GM12878 (cell line): ENCODE results near the gene WNT7A. TPM values are rescaled to one million over a fixed set of nuclear protein-coding genes. Genes with fewer than 3 reads are reported as not detected.

Experiments used
- ATAC-seq: fragments of 200-7000 bp; cut with Tn5 transposase; 3 replicates; pipeline ENCODE4 v1.9.1; 2020; ENCODE audit warnings: mild to moderate bottlenecking, moderate library complexity
- BruUV-seq: library from RNA; stranded (reverse); fragments of 400-500 nt; replicated peaks from 2 replicates; lab custom pipeline; 2021; lab: Mats Ljungman, UMichigan
- CTCF ChIA-PET: fragments of 300-600 bp; sonication (Branson Sonifier 250); formaldehyde crosslinking; extraction: SDS; loops from one replicate; lab custom pipeline; 2021; ENCODE audit warnings: inconsistent platforms; lab: Yijun Ruan, JAX
- POLR2A ChIA-PET: fragments of 350-600 bp; formaldehyde crosslinking; extraction: SDS; loops from one replicate; lab custom pipeline; 2021; ENCODE audit warnings: inconsistent platforms; lab: Charles Lee
- RAD21 ChIA-PET: fragments of 300-600 bp; sonication (Branson Sonifier 250); formaldehyde crosslinking; loops from one replicate; lab custom pipeline; 2023; ENCODE audit warnings: antibody characterized with exemption; ENCODE audit not compliant: unreplicated experiment; lab: Charles Lee
- SMC1A ChIA-PET: fragments of 300-600 bp; sonication (Branson Sonifier 250); formaldehyde crosslinking; loops from one replicate; lab custom pipeline; 2023; ENCODE audit not compliant: unreplicated experiment, uncharacterized antibody; lab: Charles Lee
- DNase-seq: peaks from one replicate; pipeline ENCODE4 v3.0.0-alpha.2; 2011; ENCODE audit warnings: low read depth, low spot score
- FAIRE-seq: peaks from 3 replicates; lab custom pipeline; 2011; peaks lifted over from hg19 to GRCh38; lab: Jason Lieb, UNC
- H2AFZ ChIP-seq: 2 replicates; pipeline ENCODE4 v1.6.0; 2011; ENCODE audit warnings: low read depth, low read length, control low read depth; ENCODE audit not compliant: control insufficient read depth
- H3K27ac ChIP-seq: 2 replicates; pipeline ENCODE4 v1.5.1; 2011; ENCODE audit warnings: control low read depth; ENCODE audit not compliant: control insufficient read depth, insufficient read depth
- H3K27me3 ChIP-seq, 2 experiments: replicated peaks in 1 of 2; 2 replicates each; pipeline versions ENCODE4 v1.6.0 to v1.6.1; 2011; ENCODE audit warnings: low read length in 1 of 2; ENCODE audit not compliant: control insufficient read depth in 2 of 2, insufficient read depth in 2 of 2
- H3K36me3 ChIP-seq, 2 experiments: 2 replicates each; pipeline ENCODE4 v1.5.1; 2011; ENCODE audit warnings: low read length in 1 of 2; ENCODE audit not compliant: control insufficient read depth in 2 of 2, insufficient read depth in 2 of 2
- H3K4me1 ChIP-seq: 2 replicates; pipeline ENCODE4 v1.6.1; 2011; ENCODE audit warnings: mild to moderate bottlenecking, low read length, moderate library complexity, mixed read lengths; ENCODE audit not compliant: control insufficient read depth, insufficient read depth
- H3K4me2 ChIP-seq: 2 replicates; pipeline ENCODE4 v1.6.0; 2011; ENCODE audit warnings: control low read depth; ENCODE audit not compliant: control insufficient read depth, insufficient read depth
- H3K4me3 ChIP-seq: fragments of 200-600 bp; sonication (generic); 2 replicates; pipeline ENCODE4 v1.5.1; 2016
- H3K79me2 ChIP-seq: 2 replicates; pipeline ENCODE4 v1.6.0; 2011; ENCODE audit warnings: low read length; ENCODE audit not compliant: control insufficient read depth, insufficient read depth
- H3K9ac ChIP-seq: 2 replicates; pipeline ENCODE4 v1.8.0; 2011; ENCODE audit warnings: low read length, control low read depth, mixed read lengths; ENCODE audit not compliant: control insufficient read depth, insufficient read depth
- H3K9me3 ChIP-seq: replicated peaks from 3 replicates; pipeline ENCODE4 v1.5.1; 2011; ENCODE audit warnings: mild to moderate bottlenecking, low read length; ENCODE audit not compliant: control insufficient read depth, insufficient read depth
- H4K20me1 ChIP-seq: 2 replicates; pipeline ENCODE4 v1.6.0; 2011; ENCODE audit not compliant: control insufficient read depth, insufficient read depth
- RAD51 ChIP-seq: fragments of 450-650 bp; IDR thresholded peaks from 2 replicates; pipeline ENCODE4 v1.6.1; 2016; ENCODE audit warnings: moderate library complexity, mild to moderate bottlenecking, inconsistent platforms
- SMC3 ChIP-seq: IDR thresholded peaks from 2 replicates; pipeline ENCODE4 v1.6.1; 2011; ENCODE audit warnings: low read length, improper control_type of control experiment, borderline replicate concordance
- STAT3 ChIP-seq: IDR thresholded peaks from 2 replicates; pipeline ENCODE4 v1.6.1; 2011; ENCODE audit warnings: low read depth, low read length, improper control_type of control experiment
- SUZ12 ChIP-seq: fragments of 200-600 bp; sonication (generic); IDR thresholded peaks from one replicate; pipeline ENCODE4 v1.6.1; 2018; ENCODE audit warnings: antibody characterized with exemption, mild to moderate bottlenecking; ENCODE audit not compliant: unreplicated experiment
- TARDBP ChIP-seq: IDR thresholded peaks from 2 replicates; pipeline ENCODE4 v1.6.1; 2016; ENCODE audit warnings: borderline replicate concordance
- TCF12 ChIP-seq: IDR thresholded peaks from 2 replicates; pipeline ENCODE4 v1.6.1; 2011; ENCODE audit warnings: low read depth, mild to moderate bottlenecking, low read length
- in situ Hi-C: fragments of 300-500 bp; cut with MboI; formaldehyde crosslinking; loops from 9 replicates; pipeline ENCODE4 v1.14.3; 2018; ENCODE audit warnings: mixed read lengths
- intact Hi-C: fragments of 100-400 bp; cut with micrococcal nuclease; formaldehyde crosslinking; loops from one replicate; pipeline ENCODE4 v1.14.2; 2022; ENCODE audit not compliant: unreplicated experiment
- polyA plus RNA-seq, 11 experiments: library from polyadenylated mRNA; depleted of rRNA in 4 of 11; unstranded in 6 of 11; stranded (reverse) in 5 of 11; fragments of >200 nt; fragmentation: Nextera tagmentation in 4 of 11; fragmentation: Illumina TruSeq in 1 of 11; extraction: Ambion mirVana in 4 of 11; extraction: Trizol in 1 of 11; gene quantifications; 1 replicate in 1 of 11; 2 replicates in 10 of 11; pipeline versions ENCODE4 v1.2.1 to v1.2.3, GENCODE V29; 2011 to 2016; ENCODE audit warnings: inconsistent platforms in 2 of 11, missing spikeins in 2 of 11, low read depth in 1 of 11
- total RNA-seq, 4 experiments: library from RNA; depleted of rRNA in 3 of 4; stranded (reverse); fragments of >200 nt in 3 of 4; fragmentation: Illumina TruSeq in 1 of 4; extraction: Trizol in 1 of 4; gene quantifications; 2 replicates each; pipeline versions ENCODE4 v1.2.1 to v1.2.3, GENCODE V29; 2013 to 2021
- TF ChIP-seq, protein P1 (sequence below): IDR thresholded peaks from 2 replicates; pipeline ENCODE4 v1.6.1; 2011; ENCODE audit warnings: borderline replicate concordance, low read depth, mild to moderate bottlenecking, moderate library complexity, low read length; ENCODE audit not compliant: insufficient read depth, poor library complexity, severe bottlenecking
- TF ChIP-seq, protein P2 (sequence below): IDR thresholded peaks from 2 replicates; pipeline ENCODE4 v1.6.1; 2011; ENCODE audit warnings: mild to moderate bottlenecking, low read depth, low read length, moderate library complexity; ENCODE audit not compliant: insufficient replicate concordance
- TF ChIP-seq, protein P3 (sequence below): fragments of 150-350 bp; IDR thresholded peaks from 2 replicates; pipeline ENCODE4 v1.6.1; 2014; ENCODE audit warnings: mild to moderate bottlenecking, low read depth, low read length
- TF ChIP-seq, protein P4 (sequence below): fragments of 450-650 bp; IDR thresholded peaks from 2 replicates; pipeline ENCODE4 v1.6.1; 2017; ENCODE audit warnings: mild to moderate bottlenecking, moderate library complexity
- TF ChIP-seq, protein P5 (sequence below): fragments of 450-650 bp; IDR thresholded peaks from 2 replicates; pipeline ENCODE4 v1.6.1; 2016; ENCODE audit warnings: mild to moderate bottlenecking
- TF ChIP-seq, protein P6 (sequence below), 3 experiments: IDR thresholded peaks in 2 of 3; conservative IDR thresholded peaks in 1 of 3; 2 replicates each; pipeline ENCODE4 v1.5.1; 2011; ENCODE audit warnings: low read depth in 3 of 3, low read length in 3 of 3, mild to moderate bottlenecking in 3 of 3, control low read depth in 2 of 3, moderate library complexity in 2 of 3, inconsistent platforms in 1 of 3, mixed read lengths in 1 of 3; ENCODE audit not compliant: control insufficient read depth in 2 of 3, insufficient read depth in 1 of 3; ENCODE audit errors: extremely low read depth in 1 of 3

WNT7A gene
- total and polyA plus RNA-seq, 10 of the 15 experiments (the other 5 are each of a cell fraction or from before 2014, with no cell fraction given): 0.08 TPM; not detected in 9

DNA sequence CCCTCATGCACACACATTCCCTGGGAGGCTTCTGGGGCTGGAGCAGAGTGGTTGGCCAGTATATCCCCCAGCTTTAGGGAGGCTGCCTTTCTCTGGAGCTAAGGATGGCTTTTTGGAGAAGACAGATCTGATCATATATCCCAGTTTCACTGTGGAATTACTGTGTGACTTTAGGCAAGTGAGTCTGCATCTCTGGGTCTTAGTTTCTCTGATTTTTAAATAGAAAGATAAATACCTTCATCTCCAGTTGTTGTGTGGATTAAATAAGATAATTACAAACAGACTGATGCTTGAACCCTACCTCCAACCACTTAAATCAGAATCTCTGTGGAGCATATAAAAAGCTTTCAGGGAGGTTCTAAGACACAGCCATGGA, 11.1 kb upstream of the WNT7A start:
- BruUV-seq: no TSS peak
- Histone ChIP-seq H3K9ac (no peak overlapping the region), H4K20me1 (no peaks in the 10 kb centered on the region), H2AFZ (peak overlapping the region; percentile 17), H3K27me3 (no peaks in the 10 kb centered on the region), H3K4me1 (no peaks in the 10 kb centered on the region), H3K79me2 (no peaks in the 10 kb centered on the region), H3K36me3 (no peaks in the 10 kb centered on the region), H3K4me2 (no peak overlapping the region), H3K27ac (no peak overlapping the region), H3K9me3 (no peaks in the 10 kb centered on the region; the same call in 1 of the 3 replicates), H3K4me3 (no peak overlapping the region)
- SMC1A ChIA-PET: no interaction called here
- in situ Hi-C loops: no loop called here
- no peak for ATAC-seq
- CTCF ChIA-PET: interaction anchor here (1.4 kb wide), 1 partner anchor 234 kb away, joined by 5 read pairs; no protein-coding TSS in a partner anchor
- no peak for DNase-seq
- no peak for FAIRE-seq
- RAD21 ChIA-PET: no interaction called here
- intact Hi-C loops: loop anchor here (10.0 kb wide), 1 partner anchor 314 kb away; no protein-coding TSS in a partner anchor
- POLR2A ChIA-PET: no interaction called here
- TF ChIP-seq, protein P1, sequence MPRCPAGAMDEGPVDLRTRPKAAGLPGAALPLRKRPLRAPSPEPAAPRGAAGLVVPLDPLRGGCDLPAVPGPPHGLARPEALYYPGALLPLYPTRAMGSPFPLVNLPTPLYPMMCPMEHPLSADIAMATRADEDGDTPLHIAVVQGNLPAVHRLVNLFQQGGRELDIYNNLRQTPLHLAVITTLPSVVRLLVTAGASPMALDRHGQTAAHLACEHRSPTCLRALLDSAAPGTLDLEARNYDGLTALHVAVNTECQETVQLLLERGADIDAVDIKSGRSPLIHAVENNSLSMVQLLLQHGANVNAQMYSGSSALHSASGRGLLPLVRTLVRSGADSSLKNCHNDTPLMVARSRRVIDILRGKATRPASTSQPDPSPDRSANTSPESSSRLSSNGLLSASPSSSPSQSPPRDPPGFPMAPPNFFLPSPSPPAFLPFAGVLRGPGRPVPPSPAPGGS: no peak
- TF ChIP-seq STAT3 (no peak), TARDBP (no peak), SMC3 (no peak), SUZ12 (no peak), TCF12 (no peak), RAD51 (no peak)
- TF ChIP-seq, protein P2, sequence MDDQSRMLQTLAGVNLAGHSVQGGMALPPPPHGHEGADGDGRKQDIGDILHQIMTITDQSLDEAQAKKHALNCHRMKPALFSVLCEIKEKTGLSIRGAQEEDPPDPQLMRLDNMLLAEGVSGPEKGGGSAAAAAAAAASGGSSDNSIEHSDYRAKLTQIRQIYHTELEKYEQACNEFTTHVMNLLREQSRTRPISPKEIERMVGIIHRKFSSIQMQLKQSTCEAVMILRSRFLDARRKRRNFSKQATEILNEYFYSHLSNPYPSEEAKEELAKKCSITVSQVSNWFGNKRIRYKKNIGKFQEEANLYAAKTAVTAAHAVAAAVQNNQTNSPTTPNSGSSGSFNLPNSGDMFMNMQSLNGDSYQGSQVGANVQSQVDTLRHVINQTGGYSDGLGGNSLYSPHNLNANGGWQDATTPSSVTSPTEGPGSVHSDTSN: no peak
- TF ChIP-seq, protein P3, sequence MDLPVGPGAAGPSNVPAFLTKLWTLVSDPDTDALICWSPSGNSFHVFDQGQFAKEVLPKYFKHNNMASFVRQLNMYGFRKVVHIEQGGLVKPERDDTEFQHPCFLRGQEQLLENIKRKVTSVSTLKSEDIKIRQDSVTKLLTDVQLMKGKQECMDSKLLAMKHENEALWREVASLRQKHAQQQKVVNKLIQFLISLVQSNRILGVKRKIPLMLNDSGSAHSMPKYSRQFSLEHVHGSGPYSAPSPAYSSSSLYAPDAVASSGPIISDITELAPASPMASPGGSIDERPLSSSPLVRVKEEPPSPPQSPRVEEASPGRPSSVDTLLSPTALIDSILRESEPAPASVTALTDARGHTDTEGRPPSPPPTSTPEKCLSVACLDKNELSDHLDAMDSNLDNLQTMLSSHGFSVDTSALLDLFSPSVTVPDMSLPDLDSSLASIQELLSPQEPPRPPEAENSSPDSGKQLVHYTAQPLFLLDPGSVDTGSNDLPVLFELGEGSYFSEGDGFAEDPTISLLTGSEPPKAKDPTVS: no peak
- TF ChIP-seq, protein P4, sequence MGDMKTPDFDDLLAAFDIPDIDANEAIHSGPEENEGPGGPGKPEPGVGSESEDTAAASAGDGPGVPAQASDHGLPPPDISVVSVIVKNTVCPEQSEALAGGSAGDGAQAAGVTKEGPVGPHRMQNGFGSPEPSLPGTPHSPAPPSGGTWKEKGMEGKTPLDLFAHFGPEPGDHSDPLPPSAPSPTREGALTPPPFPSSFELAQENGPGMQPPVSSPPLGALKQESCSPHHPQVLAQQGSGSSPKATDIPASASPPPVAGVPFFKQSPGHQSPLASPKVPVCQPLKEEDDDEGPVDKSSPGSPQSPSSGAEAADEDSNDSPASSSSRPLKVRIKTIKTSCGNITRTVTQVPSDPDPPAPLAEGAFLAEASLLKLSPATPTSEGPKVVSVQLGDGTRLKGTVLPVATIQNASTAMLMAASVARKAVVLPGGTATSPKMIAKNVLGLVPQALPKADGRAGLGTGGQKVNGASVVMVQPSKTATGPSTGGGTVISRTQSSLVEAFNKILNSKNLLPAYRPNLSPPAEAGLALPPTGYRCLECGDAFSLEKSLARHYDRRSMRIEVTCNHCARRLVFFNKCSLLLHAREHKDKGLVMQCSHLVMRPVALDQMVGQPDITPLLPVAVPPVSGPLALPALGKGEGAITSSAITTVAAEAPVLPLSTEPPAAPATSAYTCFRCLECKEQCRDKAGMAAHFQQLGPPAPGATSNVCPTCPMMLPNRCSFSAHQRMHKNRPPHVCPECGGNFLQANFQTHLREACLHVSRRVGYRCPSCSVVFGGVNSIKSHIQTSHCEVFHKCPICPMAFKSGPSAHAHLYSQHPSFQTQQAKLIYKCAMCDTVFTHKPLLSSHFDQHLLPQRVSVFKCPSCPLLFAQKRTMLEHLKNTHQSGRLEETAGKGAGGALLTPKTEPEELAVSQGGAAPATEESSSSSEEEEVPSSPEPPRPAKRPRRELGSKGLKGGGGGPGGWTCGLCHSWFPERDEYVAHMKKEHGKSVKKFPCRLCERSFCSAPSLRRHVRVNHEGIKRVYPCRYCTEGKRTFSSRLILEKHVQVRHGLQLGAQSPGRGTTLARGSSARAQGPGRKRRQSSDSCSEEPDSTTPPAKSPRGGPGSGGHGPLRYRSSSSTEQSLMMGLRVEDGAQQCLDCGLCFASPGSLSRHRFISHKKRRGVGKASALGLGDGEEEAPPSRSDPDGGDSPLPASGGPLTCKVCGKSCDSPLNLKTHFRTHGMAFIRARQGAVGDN: no peak
- TF ChIP-seq, protein P5, sequence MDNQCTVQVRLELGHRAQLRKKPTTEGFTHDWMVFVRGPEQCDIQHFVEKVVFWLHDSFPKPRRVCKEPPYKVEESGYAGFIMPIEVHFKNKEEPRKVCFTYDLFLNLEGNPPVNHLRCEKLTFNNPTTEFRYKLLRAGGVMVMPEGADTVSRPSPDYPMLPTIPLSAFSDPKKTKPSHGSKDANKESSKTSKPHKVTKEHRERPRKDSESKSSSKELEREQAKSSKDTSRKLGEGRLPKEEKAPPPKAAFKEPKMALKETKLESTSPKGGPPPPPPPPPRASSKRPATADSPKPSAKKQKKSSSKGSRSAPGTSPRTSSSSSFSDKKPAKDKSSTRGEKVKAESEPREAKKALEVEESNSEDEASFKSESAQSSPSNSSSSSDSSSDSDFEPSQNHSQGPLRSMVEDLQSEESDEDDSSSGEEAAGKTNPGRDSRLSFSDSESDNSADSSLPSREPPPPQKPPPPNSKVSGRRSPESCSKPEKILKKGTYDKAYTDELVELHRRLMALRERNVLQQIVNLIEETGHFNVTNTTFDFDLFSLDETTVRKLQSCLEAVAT: no peak
- TF ChIP-seq, protein P6, sequence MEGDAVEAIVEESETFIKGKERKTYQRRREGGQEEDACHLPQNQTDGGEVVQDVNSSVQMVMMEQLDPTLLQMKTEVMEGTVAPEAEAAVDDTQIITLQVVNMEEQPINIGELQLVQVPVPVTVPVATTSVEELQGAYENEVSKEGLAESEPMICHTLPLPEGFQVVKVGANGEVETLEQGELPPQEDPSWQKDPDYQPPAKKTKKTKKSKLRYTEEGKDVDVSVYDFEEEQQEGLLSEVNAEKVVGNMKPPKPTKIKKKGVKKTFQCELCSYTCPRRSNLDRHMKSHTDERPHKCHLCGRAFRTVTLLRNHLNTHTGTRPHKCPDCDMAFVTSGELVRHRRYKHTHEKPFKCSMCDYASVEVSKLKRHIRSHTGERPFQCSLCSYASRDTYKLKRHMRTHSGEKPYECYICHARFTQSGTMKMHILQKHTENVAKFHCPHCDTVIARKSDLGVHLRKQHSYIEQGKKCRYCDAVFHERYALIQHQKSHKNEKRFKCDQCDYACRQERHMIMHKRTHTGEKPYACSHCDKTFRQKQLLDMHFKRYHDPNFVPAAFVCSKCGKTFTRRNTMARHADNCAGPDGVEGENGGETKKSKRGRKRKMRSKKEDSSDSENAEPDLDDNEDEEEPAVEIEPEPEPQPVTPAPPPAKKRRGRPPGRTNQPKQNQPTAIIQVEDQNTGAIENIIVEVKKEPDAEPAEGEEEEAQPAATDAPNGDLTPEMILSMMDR (IDR thresholded peaks at IDR 0.05 in 2 of 3, conservative IDR thresholded peaks at IDR 0.05 in 1 of 3; ENCODE audit: control insufficient read depth in 2 of 3, extremely low read depth in 1 of 3, insufficient read depth in 1 of 3, low read depth in 3 of 3, low read length in 3 of 3): no peak
